Uterus (tissue), 2 donors: ENCODE data around the gene ACOT11.

Source experiments
- POLR2A ChIP-seq, 2 donors: fragments of 450-650 bp; IDR thresholded peaks; one replicate each; pipeline ENCODE4 v1.6.1; 2016; ENCODE audit warnings: antibody characterized with exemption in 2 of 2, mild to moderate bottlenecking in 1 of 2, moderate library complexity in 1 of 2
- TF ChIP-seq, protein P1 (sequence below), 4 experiments: fragments of 200-600 bp in 2 of 4; fragments of 450-650 bp in 2 of 4; sonication (generic) in 2 of 4; IDR thresholded peaks; one replicate each; pipeline ENCODE4 v1.5.1; 2016 to 2019; ENCODE audit warnings: antibody characterized with exemption in 4 of 4, mild to moderate bottlenecking in 2 of 4, moderate library complexity in 1 of 4

DNA sequence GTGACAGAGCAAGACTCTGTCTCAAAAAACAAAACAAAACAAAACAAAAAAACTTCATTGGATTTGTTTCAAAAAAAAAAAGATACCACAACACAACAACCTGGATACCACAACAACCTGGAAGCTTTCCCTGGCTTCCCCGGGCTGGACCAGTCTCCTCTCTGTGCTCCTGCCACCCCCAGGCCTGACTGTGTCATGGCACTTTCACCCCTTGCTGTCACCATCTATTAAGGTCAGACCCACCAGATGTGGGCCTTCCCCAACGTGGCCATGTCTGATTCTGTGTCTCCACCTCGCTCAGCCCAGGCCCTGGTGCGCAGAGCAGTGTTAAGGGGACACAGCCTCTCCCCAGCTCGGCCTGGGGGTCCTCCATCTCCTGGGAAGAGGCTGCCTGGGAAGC is 28.3 kb upstream of the ACOT11 start:
- TF ChIP-seq POLR2A (IDR thresholded peaks at IDR 0.05), result no peak
- TF ChIP-seq, protein P1, sequence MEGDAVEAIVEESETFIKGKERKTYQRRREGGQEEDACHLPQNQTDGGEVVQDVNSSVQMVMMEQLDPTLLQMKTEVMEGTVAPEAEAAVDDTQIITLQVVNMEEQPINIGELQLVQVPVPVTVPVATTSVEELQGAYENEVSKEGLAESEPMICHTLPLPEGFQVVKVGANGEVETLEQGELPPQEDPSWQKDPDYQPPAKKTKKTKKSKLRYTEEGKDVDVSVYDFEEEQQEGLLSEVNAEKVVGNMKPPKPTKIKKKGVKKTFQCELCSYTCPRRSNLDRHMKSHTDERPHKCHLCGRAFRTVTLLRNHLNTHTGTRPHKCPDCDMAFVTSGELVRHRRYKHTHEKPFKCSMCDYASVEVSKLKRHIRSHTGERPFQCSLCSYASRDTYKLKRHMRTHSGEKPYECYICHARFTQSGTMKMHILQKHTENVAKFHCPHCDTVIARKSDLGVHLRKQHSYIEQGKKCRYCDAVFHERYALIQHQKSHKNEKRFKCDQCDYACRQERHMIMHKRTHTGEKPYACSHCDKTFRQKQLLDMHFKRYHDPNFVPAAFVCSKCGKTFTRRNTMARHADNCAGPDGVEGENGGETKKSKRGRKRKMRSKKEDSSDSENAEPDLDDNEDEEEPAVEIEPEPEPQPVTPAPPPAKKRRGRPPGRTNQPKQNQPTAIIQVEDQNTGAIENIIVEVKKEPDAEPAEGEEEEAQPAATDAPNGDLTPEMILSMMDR (IDR thresholded peaks at IDR 0.05), result no peak
